ENCODE data around the gene GRB10.
"Not testable (repeated sequence)": the region's sequence is repeated elsewhere in the genome, so short reads cannot be mapped to it uniquely, and the experiment has no call there.

GRB10 gene

DNA sequence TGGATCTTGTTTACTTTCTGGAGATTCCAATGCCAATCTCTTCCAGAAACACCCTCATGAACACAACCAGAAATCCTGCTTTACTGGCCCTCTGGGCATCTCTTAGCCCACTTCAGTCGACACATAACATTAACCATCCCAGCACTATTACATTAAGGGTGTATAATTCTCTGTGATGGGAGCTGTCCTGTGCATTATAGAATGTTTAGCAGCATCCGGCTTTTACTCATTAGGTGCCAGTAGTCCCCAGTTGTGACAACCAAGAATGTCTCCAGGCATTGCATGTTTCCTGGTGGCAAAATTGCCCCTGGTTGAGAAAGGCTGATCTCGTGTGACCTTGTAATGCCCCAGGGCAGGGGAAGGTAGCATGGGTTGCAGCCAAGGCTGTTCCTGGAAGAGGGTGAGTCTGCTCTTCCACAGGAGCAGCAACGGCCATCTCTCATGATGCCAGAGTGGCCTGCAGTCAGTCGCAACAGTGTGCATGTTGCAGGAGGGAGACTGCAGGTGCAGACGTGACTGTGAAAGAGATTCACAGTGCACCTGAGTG lies 214.9 kb downstream of the GRB10 start:
- no peak for DNase-seq

DNA sequence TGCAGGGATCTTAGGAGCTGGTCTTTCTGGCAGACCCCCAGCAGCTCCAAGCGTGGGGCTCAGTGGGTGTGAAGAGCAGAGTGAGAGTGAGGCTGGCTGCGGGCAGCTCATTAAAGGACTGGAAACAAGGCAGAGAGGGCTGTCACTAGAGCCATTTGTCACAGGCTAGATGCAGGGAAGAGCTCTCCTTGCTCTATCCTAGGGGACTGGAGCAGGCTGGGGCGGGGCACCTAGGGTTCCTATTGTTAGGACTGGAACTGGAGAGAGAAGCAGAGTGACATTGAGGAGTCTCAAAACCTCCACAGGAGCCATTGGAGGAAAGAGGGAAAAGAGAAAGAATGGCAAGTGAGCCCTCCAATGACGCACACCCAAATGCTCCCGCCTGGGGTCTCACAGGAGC lies 216.7 kb downstream of the GRB10 start:
- DNase-seq, result no peak

DNA sequence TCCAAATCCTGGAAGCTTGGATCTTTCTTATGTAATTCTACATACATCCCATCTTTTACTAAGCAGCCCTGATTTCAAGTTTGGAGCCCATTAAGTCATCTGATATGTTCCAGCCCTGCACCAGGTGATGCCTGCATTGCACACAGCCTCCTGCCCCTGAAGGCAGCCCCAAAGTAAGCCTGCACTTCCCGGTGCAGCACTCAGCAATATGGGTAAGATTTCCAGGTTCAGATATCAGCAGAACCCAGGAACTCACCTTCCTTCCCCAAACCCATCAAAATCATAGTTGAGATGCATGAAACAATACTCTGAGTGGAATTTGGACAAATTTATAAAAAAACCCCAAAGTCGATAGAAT lies 217.2 kb downstream of the GRB10 start:
- no peak for DNase-seq

DNA sequence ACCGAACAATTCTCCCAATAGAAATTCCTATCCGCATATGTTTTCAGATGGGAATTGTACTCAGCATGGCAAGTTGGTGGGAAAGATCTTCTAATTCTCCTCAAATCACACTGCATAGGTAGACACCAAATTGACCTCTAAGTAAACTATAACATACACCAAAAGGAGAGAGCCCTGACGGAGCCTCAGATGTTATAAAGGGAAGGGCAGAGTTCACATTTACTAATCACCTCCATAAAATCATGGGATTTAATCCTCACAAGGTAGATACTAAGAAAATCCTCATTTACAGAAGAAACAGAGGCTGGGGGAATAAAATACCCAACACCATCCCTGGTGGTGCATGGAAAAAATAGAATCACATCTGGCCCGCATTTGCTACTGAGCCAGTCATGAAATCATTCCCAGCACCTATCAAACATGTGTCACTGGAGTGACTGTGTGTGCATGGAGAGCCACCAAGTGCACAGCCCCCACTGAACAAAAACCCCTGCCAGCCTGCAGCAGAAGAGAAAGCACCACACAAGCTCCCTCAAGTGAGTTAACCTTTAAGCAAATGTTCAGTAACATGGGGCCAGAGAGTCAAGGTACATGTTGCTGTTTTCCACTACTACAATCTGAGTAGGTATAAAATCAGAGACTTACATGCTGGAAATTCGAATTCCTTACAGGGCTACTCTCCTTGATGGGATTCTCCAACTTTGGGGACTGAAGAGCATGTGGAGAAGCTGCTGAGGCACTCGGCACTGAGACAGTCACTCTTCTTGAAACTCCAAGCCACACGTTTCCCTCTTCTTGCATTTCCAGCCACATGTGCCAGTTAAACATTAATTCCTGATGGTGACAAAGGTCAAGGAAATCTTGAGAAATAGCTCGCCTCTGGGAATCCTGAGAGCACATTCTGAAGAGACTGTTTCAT lies 217.8 kb downstream of the GRB10 start, which contains the start of gene DDC:
TSS of gene DDC (minus strand) at position 766 of the 919 bp plus-strand sequence. CDS start 21,320 bp downstream, outside the sequence.
- DNase-seq, result no peak

DNA sequence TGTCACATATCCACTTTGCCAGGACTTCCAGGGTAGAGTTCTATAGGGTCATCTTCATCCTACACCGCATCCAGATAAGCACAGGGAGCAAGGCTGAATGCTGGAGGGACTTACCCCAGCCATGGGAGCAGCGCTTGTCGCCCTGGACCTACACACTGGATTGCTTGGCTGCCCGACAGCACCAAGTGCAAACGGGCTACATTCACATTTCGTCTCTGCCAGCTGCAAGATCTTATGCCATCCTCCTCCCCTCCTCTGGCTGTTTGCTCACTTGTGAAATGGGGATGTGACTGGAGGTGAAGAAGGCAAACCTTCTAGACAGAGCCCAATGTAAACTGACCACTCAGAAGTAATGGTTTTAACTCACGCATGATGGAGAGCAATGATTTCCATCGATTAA lies 218.5 kb downstream of the GRB10 start:
- DNase-seq, result no peak

DNA sequence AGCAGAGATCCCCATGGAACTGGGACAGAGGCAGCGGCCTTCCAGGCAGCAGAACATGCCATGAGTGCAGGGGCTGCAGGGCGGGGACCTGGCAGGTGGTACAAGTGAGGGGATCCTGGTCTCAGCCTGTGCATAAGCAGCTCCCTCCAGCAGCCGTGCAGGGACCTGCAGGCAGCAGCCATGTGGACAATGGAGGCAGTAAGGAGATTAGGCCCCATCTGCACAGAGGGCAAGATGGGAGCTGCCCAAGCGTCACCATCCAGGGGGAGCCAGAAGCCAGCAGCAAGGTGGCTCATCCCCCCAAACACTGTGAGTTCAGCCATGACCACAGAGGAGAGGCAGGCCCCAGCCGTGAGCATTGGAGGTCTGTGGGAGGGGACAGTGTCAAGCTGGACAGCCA lies 220.6 kb downstream of the GRB10 start:
- DNase-seq, result no peak

DNA sequence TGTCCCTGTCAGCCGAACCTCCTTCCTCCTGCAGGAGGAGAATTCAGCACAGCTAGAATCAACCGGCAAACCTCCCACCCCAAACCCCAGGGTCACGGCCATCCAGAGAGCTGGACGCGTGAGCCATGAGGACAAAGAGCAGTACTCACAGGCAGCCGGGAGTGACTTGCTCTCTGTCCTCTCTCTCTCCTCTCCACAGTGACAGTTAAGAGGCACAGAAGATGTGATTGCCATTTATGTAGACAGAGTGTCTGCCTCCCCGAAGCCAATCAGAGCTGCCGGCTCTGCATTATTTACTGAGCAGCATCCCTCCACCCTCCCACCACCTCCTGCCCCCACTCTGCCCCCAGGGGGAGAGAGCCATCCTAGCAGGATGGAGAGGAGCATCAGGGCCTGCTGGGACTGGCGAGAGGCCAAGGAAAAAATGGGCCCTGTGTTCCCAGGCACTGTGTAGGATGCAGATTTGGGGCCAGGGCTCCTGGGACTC lies 221.8 kb downstream of the GRB10 start:
- DNase-seq, result no peak

DNA sequence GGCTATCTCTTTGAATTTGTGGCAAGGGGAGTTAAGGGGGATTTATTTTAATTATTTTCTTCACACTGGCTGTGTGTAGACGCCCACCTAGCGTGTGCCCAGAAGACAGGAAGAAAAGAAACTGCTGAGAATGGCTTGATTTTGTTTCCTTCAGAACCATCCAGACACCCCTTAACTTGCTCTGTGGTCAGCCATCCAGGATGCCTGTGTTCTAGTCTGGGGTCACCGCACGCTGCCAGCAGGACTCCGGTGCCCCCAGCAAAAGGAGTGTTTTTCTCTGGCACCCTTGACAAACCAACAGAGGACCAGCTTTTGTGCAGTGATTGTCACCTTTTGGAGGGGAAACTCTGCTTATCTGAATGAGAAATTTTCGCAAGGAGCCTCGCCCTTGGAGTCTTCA lies 222.8 kb downstream of the GRB10 start:
- no peak for DNase-seq

DNA sequence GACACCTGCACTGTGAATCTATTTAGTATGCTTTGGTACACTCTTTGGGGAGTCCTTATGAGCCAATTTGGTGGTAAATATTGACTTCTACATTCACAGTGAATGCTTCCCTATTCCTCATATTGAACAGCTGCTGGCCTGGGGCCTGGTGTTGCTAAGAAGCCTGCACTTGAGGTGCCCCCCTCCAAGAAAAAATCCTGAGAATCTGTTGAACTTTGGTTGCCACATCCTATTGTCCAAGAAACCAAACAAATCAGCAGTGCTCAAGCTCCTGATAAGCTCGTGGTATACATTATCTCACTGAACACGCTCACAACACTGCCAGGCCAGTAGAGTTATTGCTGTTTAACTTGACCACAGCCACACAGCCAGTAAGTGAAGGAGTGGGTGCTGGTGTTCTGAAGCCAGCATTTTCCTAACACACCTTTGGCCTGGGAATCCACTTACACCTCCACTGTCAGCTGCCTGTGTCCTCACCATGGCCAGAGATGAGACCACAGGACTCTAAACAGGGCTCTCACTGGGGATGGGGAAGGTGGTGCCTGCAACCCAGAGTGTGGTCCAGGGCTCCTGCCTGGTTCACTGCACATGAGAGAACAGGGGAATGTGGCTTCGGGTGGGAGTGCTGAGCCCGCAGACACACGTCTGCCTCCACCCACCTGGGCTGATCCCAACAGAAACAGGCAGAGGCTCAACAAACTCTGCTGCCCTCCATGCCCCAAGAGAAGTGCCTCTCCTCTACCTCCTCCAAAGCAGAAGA lies 224.2 kb downstream of the GRB10 start:
- no peak for DNase-seq

DNA sequence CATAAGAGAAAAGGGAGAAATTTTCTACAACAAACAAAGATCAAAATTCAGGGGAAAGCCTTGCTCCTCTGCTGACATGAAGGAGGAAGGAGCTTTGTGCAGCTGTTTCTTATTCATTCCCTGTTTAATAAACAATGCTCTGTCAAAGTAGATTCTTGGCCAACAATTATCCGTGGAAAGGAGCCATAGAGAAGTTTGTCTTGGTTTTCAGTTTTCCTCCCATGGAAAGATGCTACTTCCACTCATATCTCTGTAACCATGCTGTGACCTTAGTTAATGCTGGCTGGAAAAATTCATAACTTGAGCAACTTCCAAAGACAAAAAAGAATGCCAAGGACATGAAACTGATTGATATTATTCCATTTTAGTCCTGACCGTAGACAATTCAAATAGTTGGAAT lies 225.6 kb downstream of the GRB10 start:
- no peak for DNase-seq

DNA sequence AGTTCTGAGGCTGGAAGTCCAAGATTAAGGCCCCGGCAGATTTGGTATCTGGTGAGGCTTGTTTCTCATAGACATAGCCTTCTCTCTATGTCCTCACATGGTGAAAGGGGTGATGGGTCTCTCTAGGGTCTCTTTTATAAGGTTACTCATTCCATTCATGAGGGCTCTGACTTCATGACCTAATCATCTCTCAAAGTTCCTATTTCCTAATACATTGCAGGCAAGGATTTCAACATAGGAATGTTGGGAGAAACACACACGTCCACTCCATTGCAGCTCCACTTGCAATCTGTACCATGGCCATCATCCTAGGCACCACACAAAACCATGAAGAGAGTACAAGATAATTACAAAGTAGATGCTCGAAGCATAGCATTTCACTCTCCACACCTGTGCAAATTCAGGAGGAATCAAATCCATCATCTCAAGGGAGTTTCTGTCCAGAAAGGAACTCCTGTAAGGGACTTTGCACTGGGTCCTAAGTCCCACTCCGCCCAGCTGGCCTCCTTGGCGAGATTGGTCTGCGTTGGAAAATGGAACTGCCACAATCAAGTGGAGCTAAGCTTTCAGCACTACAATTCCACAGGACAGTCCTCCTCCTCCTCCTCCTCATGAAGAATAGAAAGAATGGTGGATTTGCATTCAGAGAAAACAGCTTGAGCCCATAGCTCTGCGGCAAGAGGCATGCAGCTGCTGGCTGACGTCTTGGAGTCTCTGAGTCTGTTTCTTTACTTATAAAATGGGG lies 226.3 kb downstream of the GRB10 start:
- no peak for DNase-seq

DNA sequence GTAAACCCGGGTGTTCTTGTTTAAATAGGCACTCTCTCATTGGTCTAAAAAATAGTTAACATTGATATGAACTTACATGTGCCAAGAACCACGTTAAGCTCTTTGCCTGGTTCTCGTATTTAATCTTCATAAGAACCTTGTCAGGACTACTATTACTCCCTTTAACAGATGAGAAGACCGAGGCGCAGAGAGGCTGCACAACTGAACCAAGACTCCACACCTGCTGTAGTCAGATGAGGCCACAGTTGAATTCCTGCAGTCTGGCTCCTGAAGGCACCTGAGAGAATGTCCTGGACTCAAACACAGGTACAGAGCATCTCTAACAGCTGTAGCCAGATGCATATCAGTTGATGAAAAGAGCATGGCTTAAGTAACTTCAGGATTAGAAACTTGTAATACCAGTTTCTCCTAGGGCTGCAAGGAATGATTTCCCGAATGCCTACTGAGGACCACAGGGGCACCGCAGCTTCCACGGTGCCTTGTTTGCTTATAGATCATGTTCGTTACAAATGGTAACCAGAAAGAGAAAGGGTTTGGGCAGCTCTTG lies 227.0 kb downstream of the GRB10 start:
- no peak for DNase-seq

DNA sequence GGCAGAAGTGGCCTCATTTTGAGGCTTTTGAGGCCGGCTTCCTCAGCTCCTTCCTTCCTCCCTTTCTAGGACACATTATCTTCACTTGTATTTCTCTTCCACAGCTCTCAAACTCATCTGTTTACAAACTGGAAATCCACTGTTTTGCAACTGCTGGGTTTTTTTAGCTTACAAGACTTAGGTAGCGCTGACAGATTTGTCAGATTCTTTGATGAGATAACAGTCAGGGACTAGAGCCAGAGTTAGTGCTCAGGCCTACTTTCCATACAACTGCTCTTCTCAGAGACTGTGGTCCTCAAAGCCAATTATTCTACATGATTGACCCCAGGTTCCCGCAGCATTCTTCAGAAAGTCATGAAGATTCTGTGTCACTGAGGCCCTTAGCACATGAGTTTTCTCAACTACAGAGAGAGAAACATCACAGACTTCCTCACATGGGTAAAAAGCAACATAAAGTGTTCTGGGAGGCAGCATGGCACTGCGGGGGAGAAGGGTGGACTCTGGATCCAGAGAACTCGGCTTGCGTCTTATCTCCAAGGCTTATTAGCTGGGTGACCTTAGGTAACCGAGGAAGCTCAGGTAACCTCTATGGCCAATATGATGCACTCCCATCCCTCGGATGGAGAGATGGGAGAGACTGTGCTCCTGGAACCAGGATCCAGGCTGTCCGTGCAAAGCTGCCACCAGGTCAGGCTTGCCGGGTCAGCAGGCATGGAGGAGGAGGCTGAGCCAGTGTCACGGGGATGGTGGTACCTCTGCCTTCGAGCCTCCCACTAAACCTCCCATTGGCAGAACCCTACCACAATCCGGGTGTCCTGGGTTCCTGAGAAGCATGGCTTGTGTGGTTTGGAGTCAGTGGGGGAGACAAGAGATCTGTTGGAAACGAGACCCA lies 228.0 kb downstream of the GRB10 start:
- no peak for DNase-seq

DNA sequence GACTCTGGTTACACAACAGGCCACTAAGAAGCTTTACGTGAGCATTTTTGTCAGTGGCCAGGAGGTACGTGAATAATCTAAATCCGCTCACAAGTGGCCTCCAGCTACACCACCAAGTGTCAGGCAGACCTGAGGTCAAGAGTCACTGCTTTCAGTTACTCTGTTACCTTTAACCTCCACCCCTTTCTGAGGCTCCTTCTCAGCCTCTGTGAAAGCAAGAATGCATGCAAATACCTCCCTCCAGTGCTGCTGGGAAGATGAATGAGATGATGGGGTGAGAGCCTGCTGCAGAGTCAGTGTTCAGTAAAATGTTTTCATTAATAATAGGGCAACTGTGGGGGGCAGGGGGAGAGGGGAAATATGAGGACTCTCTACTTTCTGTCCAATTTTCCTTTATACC lies 228.7 kb downstream of the GRB10 start:
- no peak for DNase-seq

DNA sequence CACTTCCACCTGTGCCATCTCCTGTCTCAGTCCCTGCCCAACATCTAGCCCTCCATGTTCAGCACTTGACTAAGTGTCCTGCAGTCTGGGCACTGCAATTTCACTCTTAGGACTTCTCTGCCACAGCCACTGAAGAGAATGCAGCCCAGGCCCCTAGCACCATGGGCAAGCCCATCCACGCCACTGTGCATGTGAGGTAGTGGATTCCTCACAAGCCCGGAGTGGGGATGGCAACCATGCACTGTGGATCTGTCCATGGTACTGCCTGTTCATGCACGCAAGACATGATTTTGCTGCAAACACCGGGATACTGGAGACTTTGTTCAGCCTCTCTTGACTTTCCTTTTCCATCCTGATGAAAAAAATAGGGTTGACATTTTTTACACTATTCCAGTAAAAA lies 229.8 kb downstream of the GRB10 start:
- no peak for DNase-seq

DNA sequence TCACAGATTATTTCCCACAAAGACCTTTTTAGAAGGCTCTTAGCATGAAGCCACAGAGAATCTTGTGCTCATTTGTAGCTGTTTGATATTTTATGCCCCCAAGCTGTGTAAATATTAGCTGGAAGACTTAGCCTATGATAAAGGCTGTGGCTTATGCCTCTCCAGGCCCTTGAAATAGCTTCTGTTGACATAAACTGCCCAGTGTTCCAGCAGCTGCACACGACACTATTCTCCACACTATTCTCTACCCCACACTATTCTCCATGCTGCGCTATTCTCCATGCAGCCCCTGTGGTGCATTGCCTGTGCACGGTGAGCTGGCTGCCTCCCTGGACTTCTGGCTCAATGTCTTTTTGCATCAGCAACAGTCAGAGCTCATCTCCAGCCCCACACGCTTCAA lies 230.6 kb downstream of the GRB10 start:
- DNase-seq, result no peak

DNA sequence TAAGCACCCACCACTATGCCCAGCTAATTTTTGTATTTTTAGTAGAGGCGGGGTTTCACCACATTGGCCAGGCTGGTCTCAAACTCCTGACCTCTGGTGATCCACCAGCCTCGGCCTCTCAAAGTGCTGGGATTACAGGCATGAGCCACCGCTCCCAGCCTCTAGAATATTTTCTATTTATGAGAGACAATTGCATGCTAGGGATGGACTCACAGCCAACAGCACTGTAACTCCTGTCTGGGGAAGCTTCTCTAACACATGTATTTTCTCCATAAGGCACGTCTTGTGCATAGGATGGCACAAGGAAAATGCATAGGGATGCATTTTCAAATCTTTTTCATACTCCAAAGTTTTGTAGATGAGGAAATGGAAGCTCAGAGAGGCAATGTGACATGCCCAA lies 237.1 kb downstream of the GRB10 start:
- DNase-seq, result not testable (repeated sequence)

DNA sequence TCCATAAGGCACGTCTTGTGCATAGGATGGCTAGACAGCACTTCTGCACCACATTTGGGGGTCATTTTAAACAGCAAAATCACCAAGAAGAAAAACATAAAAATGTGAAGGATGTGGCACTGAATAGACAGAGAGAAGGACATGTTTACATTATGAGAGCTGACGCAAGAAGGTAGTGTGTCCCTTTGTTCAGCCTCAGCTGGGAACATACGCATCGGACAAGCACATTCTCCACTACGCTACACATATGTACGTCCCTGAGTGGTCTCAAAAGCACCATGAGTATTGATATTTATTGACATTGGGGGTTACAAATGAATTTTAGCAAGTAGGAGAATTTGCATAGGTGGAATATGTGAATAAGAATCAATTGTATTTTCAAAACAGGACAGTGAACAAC lies 237.7 kb downstream of the GRB10 start:
- no peak for DNase-seq

DNA sequence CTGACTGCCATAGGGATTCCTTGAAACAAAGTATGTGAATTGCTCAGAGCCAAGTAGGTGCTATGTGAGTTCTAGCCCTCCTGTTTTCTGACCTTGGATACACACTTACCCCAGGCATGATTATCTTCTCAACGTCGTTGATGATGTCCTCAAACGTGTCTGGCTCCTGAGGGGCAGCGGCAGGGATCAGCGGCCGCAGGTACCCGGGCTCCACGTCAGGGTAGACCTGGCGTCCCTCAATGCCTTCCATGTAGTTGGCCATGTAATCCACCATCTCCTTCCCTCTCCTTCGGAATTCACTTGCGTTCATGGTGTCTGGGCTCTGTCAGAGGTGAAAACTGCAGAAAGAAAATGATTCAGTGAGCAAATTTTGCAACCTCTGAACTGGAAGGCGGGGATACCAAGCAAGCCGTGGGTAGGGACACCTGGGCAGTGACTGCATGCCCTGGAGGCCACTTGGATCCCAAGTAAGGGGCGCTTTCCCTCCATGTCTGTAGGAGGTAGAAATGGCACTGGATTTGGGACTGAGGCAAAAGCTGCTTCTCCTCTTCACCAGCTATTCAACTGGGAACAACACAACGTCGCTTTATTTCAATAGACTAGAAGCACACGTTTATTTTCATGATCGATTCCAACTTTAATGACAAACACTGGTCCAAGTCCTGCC lies 238.8 kb downstream of the GRB10 start:
- DNase-seq, result no peak

DNA sequence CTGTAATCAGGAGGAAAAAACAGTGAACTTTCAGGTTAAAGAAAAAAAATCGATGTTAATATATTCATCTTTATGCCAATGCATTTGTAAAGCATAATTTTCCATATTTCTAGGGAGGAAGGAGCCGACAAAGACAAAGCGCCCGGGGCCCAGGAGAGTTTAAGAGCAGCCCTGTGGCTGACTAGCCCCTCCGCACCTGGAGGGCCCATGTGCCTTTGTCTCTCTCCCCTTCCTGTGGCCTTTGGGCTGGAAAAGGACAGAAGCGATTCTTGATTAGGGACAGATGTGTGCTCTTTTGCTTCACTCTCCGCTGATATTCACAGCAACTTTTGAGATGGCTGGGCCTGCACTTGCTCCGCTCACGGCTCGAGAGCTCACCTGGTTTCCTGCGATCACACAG lies 240.6 kb downstream of the GRB10 start:
- DNase-seq, result no peak
